CD4-positive, alpha-beta T cell treated with Interleukin-2 at 100 ng/mL for 4 hours (primary cell): ENCODE results near the gene PNMA6A.
"Not testable (repeated sequence)": the region's sequence is repeated elsewhere in the genome, so short reads cannot be mapped to it uniquely, and the experiment has no call there.

ENCODE experiments used
- DNase-seq: peaks from one replicate; pipeline ENCODE4 v3.0.0-alpha.2; 2020; ENCODE audit warnings: low spot score

PNMA6A gene

DNA sequence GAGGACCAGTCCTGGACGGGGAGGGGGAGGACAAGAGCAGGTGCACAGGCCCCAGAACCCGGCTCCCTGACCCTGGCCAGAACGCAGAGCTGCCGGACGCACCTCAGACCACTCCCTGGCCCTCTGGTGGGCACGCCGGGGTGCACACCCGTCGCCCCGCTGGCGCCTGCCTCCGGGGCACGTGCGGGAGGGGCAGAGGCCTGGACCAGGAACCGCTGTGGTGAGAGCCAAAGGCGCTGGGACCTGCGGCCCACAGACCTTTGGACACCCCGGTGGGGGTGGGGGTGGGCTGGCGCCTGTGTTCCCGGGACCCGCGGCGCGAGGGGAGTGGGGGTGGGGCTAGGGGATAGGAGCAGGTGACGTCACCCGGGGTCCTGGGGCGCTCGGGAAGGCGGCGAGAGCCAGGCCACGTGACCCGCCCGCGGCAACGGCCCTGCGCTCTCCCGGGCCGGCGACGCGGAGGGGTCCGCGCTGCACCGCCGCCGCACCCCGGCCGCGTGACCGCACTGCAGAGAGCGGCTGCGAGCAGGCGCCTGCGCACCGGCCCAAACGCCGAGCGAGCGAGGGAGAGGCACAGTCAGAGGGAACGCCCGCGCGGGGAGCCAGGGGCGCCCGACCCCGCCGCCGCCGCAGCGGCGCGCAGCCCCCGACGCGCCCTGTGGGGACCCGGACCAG is at the start of gene PNMA6A:
PNMA6A (plus strand) TSS at position 546 of the 675 bp plus-strand sequence. CDS start 609 bp downstream, outside the sequence.
- DNase-seq, result not testable (repeated sequence)

DNA sequence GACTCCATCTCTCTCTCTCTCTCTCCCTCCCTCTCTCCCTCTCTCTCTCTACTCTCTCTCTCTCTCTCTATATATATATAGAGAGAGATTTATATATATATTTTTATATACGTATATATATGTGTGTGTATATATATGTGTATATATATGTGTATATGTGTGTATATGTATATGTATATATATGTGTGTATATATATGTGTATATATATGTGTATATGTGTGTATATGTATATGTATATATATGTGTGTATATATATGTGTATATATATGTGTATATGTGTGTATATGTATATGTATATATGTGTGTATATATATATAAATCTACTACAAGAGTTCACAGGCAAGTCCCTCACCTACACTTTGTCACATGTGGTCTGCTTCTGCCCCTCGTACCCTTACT is 45.8 kb upstream of the PNMA6A start:
- DNase-seq, result not testable (repeated sequence)

DNA sequence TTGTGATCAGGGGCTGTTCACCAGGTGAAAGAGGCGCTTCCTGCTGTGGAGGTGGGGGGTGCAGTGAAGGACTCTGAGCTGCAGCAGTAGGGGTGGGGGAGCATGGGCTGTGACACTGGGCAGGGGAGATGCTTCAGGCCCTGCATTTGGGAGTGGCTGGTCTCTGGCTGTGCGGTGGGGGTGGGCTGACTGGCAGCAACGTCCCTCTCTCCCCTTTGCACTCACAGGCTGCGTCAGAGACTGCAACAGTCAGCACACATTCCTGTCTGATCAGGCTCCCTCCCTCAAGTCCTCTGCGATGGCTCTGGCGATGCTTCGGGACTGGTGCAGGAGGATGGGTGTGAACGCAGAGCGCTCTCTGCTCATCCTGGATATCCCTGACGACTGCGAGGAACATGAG is 43.8 kb upstream of the PNMA6A start:
- DNase-seq, result not testable (repeated sequence)

DNA sequence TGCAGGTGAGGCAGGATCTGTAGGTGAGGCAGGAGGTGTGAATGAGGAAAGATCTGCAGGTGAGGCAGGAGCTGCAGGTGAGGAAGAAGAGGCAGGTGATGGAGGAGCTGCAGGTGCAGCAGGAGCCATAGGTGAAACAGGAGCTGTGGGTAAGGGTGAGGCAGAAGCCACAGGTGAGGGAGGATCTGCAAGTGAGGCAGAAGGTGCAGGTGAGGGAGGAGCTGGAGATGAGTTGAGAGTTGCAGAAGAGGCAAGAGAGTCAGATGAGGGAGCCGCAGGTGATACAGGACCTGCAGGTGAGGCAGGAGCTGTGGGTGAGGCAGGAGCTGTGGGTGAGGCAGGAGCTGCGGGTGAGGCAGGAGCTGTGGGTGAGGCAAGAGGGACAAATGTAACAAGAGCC is 43.1 kb upstream of the PNMA6A start:
- DNase-seq, result no peak

DNA sequence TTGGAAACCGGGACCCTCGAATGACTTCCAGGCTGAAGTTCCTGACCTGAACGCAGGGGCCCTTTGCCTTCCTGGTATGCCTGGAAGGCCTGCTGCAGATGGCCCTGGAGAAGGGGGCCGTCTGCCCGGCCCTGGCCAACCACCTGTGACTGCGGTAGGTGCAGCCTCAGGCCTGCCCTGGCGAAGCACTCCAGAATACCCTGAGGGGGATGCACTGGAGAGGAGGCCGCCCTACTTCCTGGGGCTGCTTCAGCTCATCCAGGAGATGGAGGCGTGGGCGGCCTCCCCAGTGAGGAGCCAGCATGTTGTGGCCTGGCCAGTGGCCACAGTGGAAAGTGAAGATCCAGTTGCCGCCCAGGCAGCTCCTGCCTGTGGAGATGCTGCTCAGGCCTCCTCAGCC is 42.4 kb upstream of the PNMA6A start:
- DNase-seq, result no peak

DNA sequence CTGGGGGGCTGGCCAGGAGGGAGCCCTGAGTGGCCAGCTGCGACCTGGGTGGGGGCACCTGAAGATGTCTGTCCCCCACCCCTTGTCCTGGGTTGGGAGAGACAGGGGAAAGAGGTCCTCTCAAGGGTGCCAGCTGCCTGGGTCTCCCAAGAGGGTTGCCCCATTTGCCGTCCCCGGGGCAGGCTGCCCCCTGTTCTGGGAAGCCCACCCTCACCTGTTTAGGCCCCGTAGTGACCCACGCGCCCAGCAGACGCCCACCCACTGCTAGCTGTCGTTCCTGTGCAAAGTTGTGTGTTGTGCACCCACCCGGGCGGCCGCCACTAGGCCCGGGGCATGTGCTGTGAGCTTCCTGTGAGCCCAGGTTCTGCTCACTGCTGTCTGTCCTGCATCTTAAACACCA is 41.5 kb upstream of the PNMA6A start:
- no peak for DNase-seq

DNA sequence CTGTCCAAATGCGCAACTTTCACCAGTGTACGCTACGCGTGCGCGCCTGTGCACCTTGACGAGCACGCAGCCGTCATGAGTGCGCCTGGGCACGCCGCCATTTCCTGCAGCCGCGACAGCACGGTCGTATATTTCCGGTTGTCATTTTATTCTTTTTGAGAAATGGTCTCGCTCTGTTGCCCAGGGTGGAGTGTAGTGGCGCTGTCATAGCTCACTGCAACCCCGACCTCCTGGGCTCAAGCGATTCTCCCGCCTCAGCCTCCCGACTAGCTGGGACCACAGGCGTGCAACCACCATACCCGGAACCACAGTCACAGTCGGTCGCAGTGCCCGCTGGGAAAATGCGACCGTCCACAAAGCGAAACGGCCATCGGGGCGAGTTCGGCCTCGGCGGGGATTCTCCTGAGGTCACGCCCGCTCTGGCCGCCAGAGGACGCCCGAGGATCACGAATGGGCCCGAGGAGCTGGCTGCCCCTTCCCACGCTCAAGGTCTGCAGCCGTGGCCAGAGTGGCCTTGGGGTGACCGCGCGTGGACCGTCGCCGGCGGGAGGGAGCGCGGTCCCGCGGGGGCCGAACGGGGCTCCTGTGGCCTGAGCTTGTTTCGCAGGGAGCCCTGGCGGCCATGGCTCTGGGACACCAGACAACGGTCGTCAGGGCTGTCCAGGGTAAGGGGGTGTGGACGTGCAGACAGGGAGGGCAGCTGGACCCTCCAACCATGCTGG is 39.7 kb upstream of the PNMA6A start:
- DNase-seq, result peak; percentile 69

DNA sequence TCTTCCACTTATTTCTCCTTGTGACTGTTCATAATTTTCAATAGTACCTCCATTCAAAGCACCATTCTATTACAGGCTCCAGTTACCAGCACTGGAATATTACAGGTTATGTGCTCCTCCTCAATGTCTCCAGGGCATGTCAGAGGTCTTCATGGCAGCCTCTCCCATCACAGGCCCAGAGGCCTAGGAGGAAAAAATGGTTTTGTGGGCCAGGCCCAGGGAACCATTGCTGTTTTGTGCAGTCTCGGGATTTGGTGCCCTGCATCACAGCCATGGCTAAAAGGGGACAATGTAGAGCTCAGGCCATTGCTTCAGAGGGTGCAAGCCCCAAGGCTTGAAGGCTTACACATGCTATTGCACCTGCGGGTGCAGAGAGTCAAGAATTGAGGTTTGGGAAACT is 23.2 kb upstream of the PNMA6A start:
- DNase-seq, result no peak

DNA sequence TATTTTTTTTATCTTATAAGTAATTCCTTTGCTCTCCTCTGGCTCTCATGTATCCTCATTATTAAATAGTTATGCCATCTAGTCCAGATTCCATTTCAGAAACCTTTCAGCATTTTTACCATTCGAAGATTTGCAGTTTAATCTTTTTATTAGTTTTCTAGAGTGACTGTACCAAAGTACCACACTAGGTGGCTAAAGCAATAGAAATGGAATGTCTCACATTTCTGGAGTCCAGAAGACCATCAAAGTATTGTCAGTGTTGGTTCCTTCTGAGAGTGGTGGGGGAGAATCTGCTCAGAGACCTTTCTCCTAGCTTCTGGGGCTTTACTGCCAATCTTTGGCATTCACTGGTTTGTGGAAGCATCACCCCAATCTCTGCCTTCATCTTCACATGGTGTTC is 19.7 kb upstream of the PNMA6A start:
- DNase-seq, result no peak

DNA sequence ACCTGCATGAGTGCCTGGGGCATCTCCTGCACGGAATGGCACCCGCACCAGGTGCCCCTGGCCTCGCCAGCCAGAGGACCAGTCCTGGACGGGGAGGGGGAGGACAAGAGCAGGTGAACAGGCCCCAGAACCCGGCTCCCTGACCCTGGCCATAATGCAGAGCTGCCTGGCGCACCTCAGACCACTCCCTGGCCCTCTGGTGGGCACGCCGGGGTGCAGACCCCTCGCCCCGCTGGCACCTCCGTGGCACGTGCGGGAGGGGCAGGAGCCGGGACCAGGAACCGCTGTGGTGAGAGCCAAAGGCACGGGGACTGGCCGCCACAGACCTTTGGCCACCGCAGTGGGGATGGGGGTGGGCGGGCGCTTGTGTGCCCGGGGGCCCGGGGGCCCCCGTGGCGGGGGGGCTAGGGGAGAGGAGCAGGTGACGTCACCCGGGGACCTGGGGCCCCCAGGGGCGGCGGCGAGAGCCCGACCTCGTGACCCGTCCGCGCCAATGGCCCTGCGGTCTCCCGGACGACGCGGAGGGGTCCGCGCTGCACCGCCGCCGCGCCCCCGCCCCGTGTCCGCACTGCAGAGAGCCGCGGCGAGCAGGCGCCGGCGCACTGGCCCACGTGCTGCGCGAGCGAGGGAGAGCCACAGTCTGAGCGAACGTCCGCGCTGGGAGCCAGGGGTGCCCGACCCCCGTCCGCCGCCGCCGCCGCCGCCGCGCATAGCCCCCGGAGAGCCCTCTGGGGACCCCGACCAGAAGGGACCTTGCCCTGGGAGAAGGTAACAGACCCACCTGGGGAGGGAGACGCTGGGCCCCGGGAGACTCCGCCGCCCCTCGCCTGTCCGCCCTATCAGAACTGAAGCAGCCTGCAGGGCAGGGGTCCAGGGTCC is 16.1 kb upstream of the PNMA6A start, which contains the start of gene PNMA3:
PNMA3 (plus strand) TSS at position 600 of the 879 bp plus-strand sequence. CDS start 586 bp downstream, outside the sequence.
- no peak for DNase-seq

DNA sequence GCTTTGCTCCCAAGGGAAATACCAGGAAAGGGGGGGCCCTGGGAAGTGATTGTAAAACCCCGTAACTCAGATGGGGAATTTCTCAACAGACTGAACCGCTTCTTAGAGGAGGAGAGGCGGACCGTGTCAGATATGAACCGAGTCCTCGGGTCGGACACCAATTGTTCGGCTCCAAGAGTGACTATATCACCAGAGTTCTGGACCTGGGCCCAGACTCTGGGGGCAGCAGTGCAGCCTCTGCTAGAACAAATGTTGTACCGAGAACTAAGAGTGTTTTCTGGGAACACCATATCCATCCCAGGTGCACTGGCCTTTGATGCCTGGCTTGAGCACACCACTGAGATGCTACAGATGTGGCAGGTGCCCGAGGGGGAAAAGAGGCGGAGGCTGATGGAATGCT is 15.0 kb upstream of the PNMA6A start:
- DNase-seq, result no peak

DNA sequence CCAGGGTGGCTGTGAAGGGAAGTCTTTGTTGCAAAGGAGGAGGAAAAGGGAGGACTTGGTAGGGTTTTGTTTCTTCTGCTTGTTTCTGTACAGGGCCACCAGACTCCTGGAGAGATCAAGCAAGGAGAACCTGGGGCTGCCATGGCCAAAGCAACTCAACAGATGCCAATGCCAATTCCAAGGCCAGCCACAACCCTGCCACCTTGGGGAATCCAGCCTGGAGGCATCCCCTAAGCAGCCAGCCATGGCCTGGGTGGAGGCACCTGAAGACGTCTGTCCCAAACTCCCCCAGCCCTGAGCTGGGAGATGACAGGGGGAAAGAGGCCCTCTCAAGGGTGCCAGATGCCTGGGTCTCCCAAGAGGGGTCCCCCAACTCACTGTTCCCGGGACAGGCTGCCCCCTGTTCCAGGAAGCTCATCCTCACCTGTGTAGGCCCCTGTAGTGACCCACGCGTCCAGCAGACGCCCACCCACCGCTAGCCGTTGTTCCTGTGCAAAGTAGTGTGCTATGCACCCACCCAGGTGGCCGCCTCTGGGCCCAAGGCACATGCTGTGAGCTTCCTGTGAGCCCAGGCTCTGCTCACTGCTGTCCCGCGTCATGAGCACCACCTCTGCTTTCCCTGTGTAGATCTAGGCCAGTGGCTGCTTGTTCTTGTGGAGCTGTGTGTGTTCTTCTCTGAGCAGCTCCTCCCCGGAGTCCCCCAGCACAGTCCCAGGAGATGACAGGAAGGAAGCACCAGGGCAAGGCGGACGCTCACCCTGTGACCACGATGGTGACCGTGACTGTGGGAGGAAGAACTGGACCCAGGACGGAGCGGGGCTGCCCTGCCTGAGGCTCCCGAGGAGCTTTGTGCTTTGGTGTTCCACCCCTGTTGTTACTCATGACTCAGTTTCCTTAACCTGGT is 12.8 kb upstream of the PNMA6A start:
- no peak for DNase-seq

DNA sequence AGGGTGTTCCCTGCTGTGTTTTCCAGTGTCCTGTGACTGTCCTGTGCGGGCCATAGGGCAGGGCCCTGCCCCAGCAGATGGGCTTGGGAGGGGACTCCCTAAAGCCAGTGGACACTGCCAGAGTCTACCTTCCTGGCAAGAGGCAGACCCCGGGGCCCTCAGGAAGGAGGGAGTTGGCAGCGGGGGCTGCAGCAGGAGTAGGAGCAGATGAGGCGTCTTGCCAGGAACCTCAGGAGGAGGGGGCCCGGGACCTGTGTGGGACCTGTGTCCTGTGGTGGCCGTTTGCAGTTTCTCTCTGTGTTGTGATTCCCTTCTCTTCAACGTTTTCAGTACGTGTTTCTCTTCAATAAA is 12.2 kb upstream of the PNMA6A start:
- no peak for DNase-seq

DNA sequence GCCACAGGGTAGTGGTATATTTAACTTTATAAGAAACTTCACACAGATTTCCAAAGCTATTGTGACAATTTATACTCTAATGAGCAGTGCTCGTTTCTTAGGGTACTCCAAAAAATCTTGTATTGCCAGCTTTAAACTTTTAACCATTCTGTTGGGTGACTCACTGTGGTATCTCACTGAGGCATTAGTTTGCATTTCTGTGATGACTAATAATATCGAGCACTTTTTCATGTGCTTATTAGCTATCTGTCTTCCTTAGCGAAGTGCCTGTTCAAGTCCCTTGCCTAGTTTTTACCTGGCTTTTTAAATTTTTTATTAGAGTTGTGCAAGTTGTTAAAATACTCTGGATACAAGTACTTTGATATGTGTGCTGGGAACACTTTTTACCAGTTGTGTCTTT is 10.5 kb upstream of the PNMA6A start:
- no peak for DNase-seq

DNA sequence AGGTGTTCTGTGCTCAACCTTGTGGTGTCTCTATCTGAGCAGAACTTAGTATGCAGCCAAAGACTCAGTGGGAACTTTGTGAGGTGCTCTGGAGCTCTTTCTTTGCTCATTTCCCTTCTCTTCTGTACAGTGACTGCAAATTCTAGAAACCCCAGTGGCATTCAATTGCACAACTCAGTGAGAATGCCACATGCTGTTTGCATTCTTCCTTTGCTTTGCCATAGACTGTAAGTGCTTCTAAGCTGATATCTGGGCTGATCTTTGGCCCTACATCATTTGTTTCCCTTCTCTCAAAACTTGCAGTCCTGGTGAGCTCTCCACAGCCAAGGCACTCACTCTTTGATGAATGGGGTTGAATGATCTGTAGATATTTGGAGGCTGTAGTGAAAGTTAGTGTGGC is 8.9 kb upstream of the PNMA6A start:
- DNase-seq, result no peak

DNA sequence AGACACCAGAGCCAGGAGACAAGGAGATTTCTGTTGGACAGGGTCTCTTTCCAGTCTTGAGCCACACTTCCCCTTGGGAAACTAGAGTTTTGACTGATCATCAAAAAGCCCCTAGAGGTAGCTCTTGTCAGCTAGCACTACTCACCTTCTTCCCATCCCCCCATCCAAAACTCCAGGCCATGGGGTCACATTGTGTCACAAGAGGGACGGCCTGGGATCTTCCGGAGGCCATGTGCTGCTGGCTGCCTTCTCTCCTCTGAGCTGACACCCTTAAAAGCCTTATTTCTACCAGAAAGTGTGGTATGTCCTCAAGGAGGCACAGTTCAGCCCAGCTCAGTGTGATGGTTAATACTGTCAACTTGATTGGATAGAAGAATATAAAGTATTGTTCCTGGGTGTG is 8.2 kb upstream of the PNMA6A start:
- no peak for DNase-seq

DNA sequence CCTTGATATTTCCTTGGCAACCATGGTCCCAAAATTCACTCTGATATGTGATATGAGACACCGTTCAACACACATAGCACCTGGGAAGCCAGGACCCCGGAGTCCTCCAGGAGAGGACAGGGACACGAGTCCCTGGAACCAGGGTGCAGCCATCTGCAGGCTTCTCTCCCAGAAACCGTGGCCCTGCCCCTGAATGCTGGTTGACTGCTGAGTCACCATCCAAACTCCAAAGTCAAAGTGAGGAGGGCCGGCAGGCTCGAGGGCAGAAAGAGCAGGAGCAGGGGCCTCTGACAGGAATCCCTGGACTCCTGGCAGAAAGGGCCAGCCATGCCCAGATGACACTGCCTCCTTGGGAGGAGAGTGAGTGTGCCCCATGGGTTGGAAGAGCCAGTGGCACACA is 6.9 kb upstream of the PNMA6A start:
- no peak for DNase-seq

DNA sequence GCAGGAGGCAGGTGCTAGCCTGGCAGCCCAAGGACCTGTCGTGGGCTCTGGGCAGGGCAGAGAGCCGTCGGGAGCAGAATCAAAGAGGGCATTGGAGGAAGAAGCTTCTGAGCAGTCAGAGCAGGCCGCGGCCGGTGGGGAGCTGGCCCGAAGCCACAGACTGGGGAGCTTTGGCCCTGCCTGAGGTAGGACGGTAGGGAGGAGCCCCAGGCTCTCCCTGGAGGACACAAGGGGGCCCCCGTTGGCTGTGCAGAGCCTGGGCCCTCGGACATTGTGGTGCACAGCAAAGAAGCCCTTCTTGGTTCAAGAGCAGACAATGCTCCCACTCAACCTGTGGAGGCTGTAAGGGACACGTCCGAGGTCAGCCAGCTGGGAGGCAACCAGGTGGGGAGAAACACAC is 5.9 kb upstream of the PNMA6A start:
- DNase-seq, result not testable (repeated sequence)

DNA sequence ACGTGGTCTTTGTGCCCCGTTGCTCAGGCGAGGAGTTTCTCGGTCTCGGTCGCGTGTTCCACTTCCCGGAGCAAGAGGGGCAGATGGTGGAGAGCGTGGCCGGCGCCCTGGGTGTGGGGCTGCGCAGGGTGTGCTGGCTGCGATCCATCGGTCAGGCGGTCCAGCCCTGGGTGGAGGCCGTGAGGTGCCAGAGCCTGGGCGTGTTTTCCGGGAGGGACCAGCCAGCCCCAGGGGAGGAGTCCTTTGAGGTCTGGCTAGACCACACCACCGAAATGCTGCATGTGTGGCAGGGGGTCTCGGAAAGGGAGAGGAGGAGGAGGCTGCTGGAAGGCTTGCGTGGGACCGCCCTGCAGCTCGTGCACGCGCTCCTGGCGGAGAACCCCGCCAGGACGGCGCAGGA is 1.1 kb downstream of the PNMA6A start:
- DNase-seq, result not testable (repeated sequence)

DNA sequence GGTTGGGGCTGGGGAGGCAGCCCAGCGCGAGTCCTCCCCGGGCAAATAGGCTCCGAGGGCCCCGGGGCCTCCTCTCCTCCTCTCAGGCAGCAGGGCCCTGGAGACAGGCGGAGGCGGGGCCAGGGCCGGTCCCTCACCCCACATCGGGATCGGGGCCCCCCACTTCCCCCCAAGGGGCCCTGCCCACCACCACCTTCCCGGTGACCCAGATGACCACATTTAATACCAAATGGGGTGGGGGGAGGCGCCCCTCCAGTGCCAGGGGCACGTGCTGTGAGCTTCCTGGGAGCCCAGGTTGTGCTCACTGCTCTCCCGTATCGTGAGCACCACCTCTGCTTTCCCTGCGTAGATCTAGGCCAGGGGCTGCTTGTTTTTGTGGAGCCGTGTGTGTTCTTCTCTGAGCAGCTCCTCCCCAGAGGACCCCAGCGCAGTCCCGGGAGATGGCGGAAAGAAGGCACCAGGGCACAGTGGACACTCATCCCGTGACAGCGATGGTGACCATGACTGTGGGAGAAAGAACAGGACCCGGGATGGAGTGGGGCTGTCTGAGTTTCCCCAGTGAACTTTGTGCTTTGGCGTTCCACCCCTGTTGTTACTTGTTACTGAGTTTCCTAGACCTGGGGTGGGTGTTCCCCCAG is 2.1 kb downstream of the PNMA6A start:
- no peak for DNase-seq

DNA sequence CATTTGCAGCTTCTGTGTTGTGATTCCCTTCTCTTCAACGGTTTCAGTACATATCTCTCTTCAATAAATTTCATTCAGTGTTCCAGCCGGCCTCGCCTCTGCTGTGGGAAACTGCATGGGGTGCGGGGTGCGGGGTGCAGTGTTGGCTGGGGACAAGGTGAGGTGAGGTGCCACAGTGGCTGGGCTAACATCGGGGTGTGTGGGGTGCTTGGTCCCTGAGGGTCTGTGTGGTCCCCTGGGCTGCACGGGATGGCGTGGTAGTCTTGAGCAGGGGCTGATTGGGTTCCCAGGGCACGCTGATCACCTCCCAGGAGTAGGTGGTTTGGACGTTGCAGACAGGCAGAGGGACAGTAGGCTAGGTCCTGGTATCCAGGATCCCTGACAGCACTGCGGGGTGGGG is 2.7 kb downstream of the PNMA6A start:
- no peak for DNase-seq
